HG03342 (cell line): Measurements from ENCODE around the gene XAF1.
"Not testable (repeated sequence)": the region's sequence is repeated elsewhere in the genome, so short reads cannot be mapped to it uniquely, and the experiment has no call there.

Experiments
- ATAC-seq: cut with Tn5 transposase; IDR thresholded peaks from one replicate; pipeline ENCODE4 v1.9.1; 2021; ENCODE audit warnings: mild to moderate bottlenecking, moderate library complexity; ENCODE audit not compliant: unreplicated experiment

The XAF1 gene

DNA sequence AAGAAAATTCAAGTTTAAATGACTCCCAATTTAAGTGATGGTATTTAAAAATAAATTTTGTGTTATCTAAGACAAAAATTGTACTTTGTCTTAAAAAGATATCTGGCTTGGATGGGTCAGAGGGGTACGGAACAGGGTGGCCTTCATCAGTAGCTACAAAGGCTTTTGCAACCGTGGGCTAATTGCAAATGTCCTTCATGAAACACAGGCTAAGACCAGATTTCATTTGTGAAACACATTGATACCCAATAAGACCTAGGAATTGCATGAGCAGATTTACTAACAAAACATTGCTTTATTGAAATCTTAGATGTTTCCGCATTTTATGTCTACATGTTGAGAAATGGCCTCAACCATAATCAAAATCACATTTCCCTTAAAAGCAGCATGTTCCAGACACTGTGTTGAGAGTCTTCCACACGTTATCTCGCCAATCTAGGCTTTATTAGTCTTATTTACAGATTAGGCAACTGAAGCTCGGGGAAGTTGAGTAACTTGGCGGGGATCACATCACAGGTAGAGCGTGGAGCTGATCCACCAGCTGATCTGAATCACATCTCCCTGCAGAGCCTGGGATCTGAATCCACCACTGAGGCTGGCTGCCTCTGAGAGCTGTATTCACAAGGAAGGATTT is 42.0 kb downstream of the XAF1 start:
- ATAC-seq, result no peak

DNA sequence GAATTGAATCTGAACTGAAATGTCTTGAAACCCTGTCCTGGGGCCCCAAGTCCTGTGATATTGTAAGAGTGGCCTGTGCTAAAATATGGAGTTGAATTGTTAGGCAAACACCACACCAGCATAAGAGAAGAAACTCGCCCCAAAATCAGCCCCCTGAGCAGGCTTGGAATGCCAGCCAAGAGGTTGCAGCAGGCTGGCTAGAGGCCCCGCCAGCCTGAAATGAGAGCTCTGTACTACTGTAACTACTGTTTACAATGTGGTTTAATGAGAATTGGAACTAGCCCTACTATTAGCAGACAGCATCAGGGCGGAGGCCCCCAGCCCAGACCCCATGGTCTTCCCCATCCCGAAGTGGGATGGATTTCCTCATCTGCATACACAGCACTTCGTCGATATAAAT is 43.9 kb downstream of the XAF1 start:
- no peak for ATAC-seq

DNA sequence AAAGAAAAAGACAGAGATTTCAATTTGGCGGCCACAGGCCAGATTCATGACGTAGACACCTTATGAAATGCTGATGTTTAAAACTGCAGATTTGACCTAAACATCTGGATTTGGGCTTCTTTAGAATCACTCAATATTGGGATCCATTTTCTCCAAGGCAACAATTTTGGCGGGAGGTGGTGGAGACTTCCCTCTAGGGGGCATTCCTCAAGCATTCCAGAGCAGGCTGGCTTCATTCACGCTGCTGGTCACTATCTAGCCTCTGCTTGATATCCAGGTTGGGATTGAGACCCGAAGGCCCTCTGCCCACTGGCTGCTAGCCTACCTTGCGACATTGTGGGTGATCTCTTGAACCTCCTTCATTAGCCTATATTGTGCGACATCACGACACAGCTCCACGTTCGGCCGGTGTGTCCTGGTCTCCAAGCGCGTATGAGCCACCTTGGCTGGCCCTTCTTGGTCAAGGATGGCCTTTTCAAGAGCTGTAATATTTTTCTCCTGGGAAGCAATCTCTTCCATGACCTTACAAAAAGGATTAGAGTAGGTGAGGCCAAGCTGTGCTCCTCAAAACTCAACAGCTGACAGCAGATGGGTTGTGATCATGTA is 44.7 kb downstream of the XAF1 start:
- ATAC-seq, result no peak

DNA sequence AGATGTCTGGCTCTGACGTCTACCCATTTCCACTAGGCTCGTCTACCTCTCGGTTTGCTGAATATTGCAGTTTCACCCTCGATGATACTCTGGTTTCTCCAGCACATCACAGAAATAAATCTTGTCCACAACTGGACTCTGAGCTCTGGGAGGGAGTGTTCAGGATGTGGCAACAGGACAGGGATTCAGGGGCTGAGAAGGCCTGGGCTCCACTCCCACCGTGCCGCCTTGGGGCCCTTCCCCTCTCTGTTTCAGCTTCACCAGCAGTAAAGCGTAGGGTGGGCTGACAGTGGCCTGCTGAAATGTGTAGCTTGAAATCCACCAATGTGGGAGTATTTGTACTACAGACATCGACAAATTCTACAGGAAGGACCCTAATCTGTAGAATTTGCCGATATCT is 55.7 kb downstream of the XAF1 start:
- no peak for ATAC-seq

DNA sequence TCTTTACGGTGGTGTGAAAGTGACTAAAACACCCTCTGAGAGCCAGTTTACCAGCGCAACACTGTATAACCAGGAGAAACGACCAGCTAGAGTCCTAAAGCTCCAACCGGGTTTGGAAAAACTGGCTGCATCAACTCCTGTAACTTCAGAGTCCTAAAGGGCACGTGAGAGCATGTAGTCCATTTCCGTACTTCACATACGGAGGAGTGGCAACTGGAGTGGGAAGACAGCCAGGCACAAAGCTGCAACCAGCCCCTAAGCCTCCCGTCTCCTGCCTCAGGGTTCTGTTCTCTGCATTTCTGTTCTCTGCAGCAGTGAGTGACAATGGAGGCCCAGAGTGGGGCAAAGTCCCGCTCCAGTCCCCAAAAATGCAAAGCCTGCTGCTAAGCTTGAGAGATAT is 56.4 kb downstream of the XAF1 start:
- no peak for ATAC-seq

DNA sequence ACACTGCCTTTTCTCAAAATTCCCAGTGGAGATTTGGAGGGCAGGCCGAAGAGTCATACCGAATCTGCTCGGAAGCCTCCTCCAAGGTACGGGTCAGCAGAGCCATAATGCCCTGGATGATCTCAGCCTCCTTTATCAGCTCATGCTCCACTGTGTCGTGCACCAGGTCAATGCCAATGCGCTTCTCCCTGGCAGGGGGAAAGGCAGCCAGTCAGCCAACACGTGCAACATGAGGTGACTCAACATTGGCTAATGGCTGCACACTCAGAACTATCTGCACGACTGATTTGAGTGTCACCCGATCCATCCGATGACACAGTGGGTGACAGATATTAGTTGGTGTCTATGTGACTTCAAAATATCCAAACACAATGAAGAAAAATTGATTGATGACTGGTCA is 59.9 kb downstream of the XAF1 start:
- ATAC-seq, result no peak

DNA sequence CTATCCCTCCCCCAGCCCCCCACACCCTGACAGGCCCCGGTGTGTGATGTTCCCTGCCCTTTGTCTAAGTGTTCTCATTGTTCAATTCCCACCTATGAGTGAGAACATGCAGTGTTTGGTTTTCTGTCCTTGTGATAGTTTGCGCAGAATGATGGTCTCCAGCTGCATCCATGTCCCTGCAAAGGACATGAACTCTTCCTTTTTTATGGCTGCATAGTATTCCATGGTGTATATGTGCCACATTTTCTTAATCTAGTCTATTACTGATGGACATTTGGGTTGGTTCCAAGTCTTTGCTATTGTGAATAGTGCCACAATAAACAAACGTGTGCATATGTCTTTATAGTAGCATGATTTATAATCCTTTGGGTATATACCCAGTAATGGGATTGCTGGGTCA is 60.5 kb downstream of the XAF1 start:
- not testable (repeated sequence) for ATAC-seq

DNA sequence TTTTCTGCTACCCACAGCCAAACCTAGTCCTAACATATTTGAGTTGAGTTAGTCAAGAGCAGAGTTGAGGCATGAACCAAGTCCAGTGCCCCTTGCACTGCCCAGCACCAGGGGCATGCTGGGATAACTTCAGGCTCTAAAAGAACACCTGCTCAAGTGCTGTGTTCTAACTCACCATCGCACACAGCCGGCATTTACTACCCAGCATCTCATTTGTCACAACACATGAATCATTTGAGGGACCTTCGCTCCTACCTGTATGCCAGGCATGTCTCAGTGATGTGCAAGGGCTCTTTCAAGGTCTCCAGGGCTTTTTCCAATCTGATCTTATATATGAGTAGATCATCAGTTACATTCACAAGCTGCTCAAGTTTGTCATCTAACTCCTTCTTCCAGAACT is 63.1 kb downstream of the XAF1 start:
- no peak for ATAC-seq

DNA sequence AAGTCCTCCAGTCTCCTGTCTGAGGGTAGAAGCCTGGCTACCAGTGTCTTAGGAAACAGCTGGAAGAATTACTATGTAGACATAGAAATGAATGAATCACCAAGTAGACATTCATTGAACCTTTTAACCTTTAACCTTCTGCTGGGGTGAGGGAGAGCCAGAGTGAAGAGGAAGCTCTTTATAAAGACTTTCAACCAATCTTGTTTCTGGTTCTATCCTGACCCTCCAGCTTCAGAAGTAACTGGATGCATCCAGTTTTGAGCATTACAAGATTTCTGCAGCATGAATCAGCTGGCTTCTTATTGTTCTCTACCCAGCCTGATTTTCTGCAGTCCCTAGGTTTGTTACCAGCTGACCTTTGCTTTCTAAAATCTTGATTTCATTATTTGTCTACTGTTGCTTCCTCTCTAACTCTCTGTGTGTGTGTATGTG is 67.2 kb downstream of the XAF1 start:
- ATAC-seq, result no peak
